ENCODE results near the gene FAM9A. TPM values are rescaled to one million over a fixed set of nuclear protein-coding genes. Genes with fewer than 3 reads are reported as not detected.

FAM9A gene
- total RNA-seq, 1 experiment from 2014 or later = not detected

GRCh38 chrX:8755813-8756212 lies 45.4 kb downstream of the FAM9A start:
- H3K14ac ChIP-seq (ENCODE audit: insufficient read depth, low read length) = no peak overlapping the region
- no peak overlapping the region for H3K4me3 Mint-ChIP-seq

More at GRCh38 chrX:8755813-8756212, 45.4 kb downstream of the FAM9A start:
- Histone ChIP-seq H2BK12ac (ENCODE audit: insufficient read length, low read depth, low read length) (no peak overlapping the region), H3K23me2 (ENCODE audit: insufficient read length, low read depth, low read length, poor library complexity, severe bottlenecking) (no peaks in the 10 kb centered on the region), H3K27ac (ENCODE audit: insufficient read length, low read depth, low read length) (no peak overlapping the region), H2BK20ac (ENCODE audit: low read depth, low read length, poor library complexity, severe bottlenecking) (no peak overlapping the region), H3K9me3 (ENCODE audit: control insufficient read depth, low read depth, low read length) (no peaks in the 10 kb centered on the region), H2BK120ac (ENCODE audit: low read depth, low read length, poor library complexity, severe bottlenecking) (no peak overlapping the region), H4K20me1 (ENCODE audit: control insufficient read depth, insufficient read depth, insufficient read length) (no peaks in the 10 kb centered on the region), H2AFZ (ENCODE audit: low read length) (no peak overlapping the region), H2BK15ac (ENCODE audit: low read depth, low read length) (no peak overlapping the region), H2AK5ac (ENCODE audit: insufficient read length, low read length) (no peak overlapping the region), H3K4me2 (ENCODE audit: insufficient read depth, insufficient read length, low read length) (no peak overlapping the region), H3K9ac (ENCODE audit: extremely low read depth, insufficient read length, low read length) (no peak overlapping the region), H3K79me1 (ENCODE audit: insufficient read depth, low read depth, low read length, poor library complexity, severe bottlenecking) (no peaks in the 10 kb centered on the region), H4K5ac (ENCODE audit: insufficient read length, low read depth, low read length) (no peak overlapping the region), H3K4me1 (ENCODE audit: insufficient read depth, low read length) (no peaks in the 10 kb centered on the region), H4K8ac (replicated peaks; ENCODE audit: insufficient read length, low read depth, low read length) (no peak overlapping the region), H2BK5ac (ENCODE audit: insufficient read length, low read length) (no peak overlapping the region), H3K27me3 (ENCODE audit: insufficient read depth, low read length) (no peaks in the 10 kb centered on the region), H3K79me2 (ENCODE audit: insufficient read depth, low read length) (no peaks in the 10 kb centered on the region), H3K56ac (ENCODE audit: insufficient read length, low read depth, low read length) (no peak overlapping the region), H3K18ac (ENCODE audit: insufficient read length, low read depth, low read length) (no peak overlapping the region), H3K4ac (ENCODE audit: low read depth, low read length) (no peak overlapping the region), H3T11ph (ENCODE audit: low read length) (no peak overlapping the region), H3K23ac (ENCODE audit: insufficient read length, low read depth, low read length) (no peak overlapping the region), H4K91ac (ENCODE audit: insufficient read length, low read depth, low read length) (no peak overlapping the region)
- Mint-ChIP-seq H3K36me3 (ENCODE audit: insufficient read depth in 1 of 3, low read depth in 3 of 3) (peaks cover 0 to 2% (median 0%) of the 10 kb centered on the region in 3 experiments; a peak in 3 of 7 replicates), H3K4me1 (no peaks in the 10 kb centered on the region), H3K27me3 (ENCODE audit: low read depth) (no peaks in the 10 kb centered on the region; the same call in 1 of the 2 replicates), H3K27ac (no peak overlapping the region), H3K9me3 (peaks cover 2 to 23% of the 10 kb centered on the region in 2 experiments)
- no peak for DNase-seq
- no peak for TF ChIP-seq CTCF (conservative IDR thresholded peaks at IDR 0.05)
